ENCODE measurements around the gene COL9A1. TPM values are rescaled to one million over a fixed set of nuclear protein-coding genes. Genes with fewer than 3 reads are reported as not detected.

Gene COL9A1
- total RNA-seq, 4 donors from 2014 or later = 0.34 to 1.7 (median 0.77) TPM

DNA sequence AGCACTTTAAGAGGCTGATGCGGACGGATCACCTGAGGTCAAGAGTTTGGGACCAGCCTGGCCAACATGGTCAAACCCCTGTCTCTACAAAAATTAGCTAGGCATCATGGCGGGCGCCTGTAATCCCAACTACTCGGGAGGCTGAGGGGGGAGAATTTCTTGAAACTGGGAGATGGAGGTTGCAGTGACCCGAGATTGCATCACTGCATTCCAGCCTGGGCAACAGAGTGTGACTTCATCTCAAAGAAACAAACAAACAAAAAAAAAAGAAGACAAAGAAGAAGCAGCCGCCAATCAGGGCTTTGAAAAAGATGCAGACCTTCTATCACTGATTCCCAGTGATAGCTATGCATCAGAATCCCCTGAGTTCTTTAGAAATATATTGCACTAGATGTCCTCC, 56.8 kb downstream of the COL9A1 start:
- TF ChIP-seq EP300 (IDR thresholded peaks at IDR 0.05) (no peak), POLR2A (IDR thresholded peaks at IDR 0.05; ENCODE audit: low read depth) (no peak), POLR2AphosphoS5 (IDR thresholded peaks at IDR 0.05) (no peak), CTCF (IDR thresholded peaks at IDR 0.05) (no peak)
- WGBS = 88% methylated on average over 7 of the region's 7 CpGs
- no peaks in the 10 kb centered on the region for H3K36me3 ChIP-seq
- no peaks in the 10 kb centered on the region for H3K27me3 ChIP-seq
- H3K4me1 ChIP-seq = peaks cover 0 to 6% (median 0%) of the 10 kb centered on the region in 4 donors
- H3K9me3 ChIP-seq = no peaks in the 10 kb centered on the region
- no peak overlapping the region for H3K27ac ChIP-seq (replicated peaks in 1 of 4)
- no peak for DNase-seq (ENCODE audit: extremely low spot score)
- intact Hi-C loops (cut with DNase I) = no loop called here
- H3K4me3 ChIP-seq = no peak overlapping the region

GRCh38 chr6:70241991-70242420, 60.9 kb downstream of the COL9A1 start:
- WGBS = 83% methylated on average over 7 of the region's 7 CpGs
- H3K36me3 ChIP-seq = no peaks in the 10 kb centered on the region
- intact Hi-C loops (cut with DNase I) = no loop called here

GRCh38 chr6:70241031-70241430, 61.9 kb downstream of the COL9A1 start:
- intact Hi-C loops (cut with DNase I) = no loop called here
- no peak overlapping the region for H3K4me3 ChIP-seq
- peaks cover 0 to 6% (median 0%) of the 10 kb centered on the region in 4 donors for H3K4me1 ChIP-seq
- no peak overlapping the region for H3K27ac ChIP-seq (replicated peaks in 1 of 4)
- H3K9me3 ChIP-seq = no peaks in the 10 kb centered on the region
- TF ChIP-seq POLR2A (IDR thresholded peaks at IDR 0.05; ENCODE audit: low read depth) (no peak), EP300 (IDR thresholded peaks at IDR 0.05) (no peak), POLR2AphosphoS5 (IDR thresholded peaks at IDR 0.05) (no peak), CTCF (IDR thresholded peaks at IDR 0.05) (no peak)
- H3K27me3 ChIP-seq = no peaks in the 10 kb centered on the region
- no peaks in the 10 kb centered on the region for H3K36me3 ChIP-seq
- no peak for DNase-seq (ENCODE audit: extremely low spot score)
- 36% methylated on average over 3 of the region's 3 CpGs for WGBS

More at GRCh38 chr6:70241991-70242420, 60.9 kb downstream of the COL9A1 start:
- DNase-seq (ENCODE audit: extremely low spot score) = no peak
- Histone ChIP-seq H3K4me1 (peaks cover 0 to 6% (median 0%) of the 10 kb centered on the region in 4 donors), H3K9me3 (no peaks in the 10 kb centered on the region), H3K4me3 (no peak overlapping the region), H3K27ac (replicated peaks in 1 of 4) (no peak overlapping the region), H3K27me3 (no peaks in the 10 kb centered on the region)
- no peak for TF ChIP-seq EP300 (IDR thresholded peaks at IDR 0.05)
- TF ChIP-seq POLR2AphosphoS5 (IDR thresholded peaks at IDR 0.05) = no peak
- TF ChIP-seq CTCF (IDR thresholded peaks at IDR 0.05) = no peak
- TF ChIP-seq POLR2A (IDR thresholded peaks at IDR 0.05; ENCODE audit: low read depth) = no peak

GRCh38 chr6:70236343-70236742, 66.5 kb downstream of the COL9A1 start:
- intact Hi-C loops (cut with DNase I) = no loop called here
- Histone ChIP-seq H3K4me1 (no peaks in the 10 kb centered on the region), H3K36me3 (no peaks in the 10 kb centered on the region), H3K9me3 (no peaks in the 10 kb centered on the region), H3K27ac (replicated peaks in 1 of 4) (no peak overlapping the region), H3K4me3 (no peak overlapping the region), H3K27me3 (no peaks in the 10 kb centered on the region)
- 47% methylated on average over 3 of the region's 3 CpGs for WGBS
- no peak for DNase-seq (ENCODE audit: extremely low spot score)
- no peak for TF ChIP-seq POLR2A (IDR thresholded peaks at IDR 0.05; ENCODE audit: low read depth)
- no peak for TF ChIP-seq CTCF (IDR thresholded peaks at IDR 0.05)
- TF ChIP-seq EP300 (IDR thresholded peaks at IDR 0.05) = no peak
- TF ChIP-seq POLR2AphosphoS5 (IDR thresholded peaks at IDR 0.05) = no peak
